NK-92 treated with Interleukin-12 subunit alpha and Interleukin-12 subunit beta, amount 100 ng/mL, for 24 hours (cell line): ENCODE results near the gene KLHDC7B.

ENCODE experiments used
- DNase-seq: peaks from one replicate; lab custom pipeline; 2025; lab: John Stamatoyannopoulos, UW

Gene KLHDC7B

DNA sequence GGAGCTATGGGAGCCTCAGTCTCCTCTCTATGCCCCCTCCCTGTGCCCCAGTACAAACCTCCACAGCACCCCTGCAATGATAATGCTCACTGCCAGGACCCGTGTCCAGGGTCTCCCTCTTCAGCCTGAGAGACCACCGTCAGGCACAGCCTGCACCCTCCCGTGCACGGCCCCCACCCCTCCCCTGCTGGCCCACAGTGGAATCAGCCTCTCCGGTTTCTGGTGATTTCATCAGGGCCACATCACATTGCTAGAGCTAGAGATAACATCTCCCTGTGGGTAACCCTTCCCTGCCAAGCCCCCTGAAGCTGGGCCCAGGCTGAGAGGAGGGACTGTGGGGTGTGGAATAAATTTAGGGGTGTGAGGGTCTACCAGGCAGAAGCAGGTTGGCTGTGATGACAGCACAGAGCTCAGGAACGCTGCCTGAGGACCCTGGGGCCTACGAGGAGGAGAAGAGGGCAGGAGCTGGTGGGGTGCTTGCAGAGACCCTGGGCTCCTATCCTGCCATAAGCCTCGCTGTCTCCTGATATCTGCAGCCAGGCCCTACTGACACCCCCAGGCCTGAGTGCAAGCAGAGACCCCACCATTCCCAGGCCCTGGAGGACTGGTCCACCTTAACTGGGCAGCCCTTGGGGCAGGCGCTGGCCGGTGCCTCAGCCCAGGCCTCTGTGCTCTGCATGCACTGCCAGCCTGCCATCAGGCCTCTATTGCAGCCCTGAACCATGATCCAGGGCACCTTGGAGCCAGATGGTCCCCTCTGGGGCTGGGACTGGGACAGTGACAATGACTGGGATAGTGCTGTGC is at the start of gene KLHDC7B:
Gene KLHDC7B, plus strand, starts transcription at position 378 of the 804 bp plus-strand sequence. Its CDS starts 345 bp downstream, at position 723.
- DNase-seq = peak; percentile 42

GRCh38 chr22:50497093-50497492 is 48.6 kb upstream of the KLHDC7B start:
- no peak for DNase-seq

- DNase-seq = no peak
These were observed 47.3 kb upstream of the KLHDC7B start for GRCh38 chr22:50498322-50498890.

DNA sequence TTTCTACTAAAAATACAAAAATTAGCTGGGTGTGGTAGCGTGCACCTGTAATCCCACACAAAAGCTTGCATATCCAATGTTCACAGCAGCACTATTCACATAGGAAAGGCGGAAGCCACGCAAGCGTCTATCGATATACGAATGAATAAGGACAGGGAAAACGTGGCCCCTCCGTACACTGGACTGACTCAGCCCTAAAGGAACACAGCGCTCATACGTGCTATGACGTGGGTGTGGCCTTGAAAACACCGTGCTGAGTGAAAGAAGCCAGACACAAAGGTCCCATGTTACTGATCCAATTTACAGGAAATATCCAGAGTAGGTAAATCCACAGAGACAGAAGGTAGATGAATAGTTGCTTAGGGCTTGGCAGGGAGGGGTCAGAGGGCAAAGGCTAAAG is 45.2 kb upstream of the KLHDC7B start:
- no peak for DNase-seq

DNA sequence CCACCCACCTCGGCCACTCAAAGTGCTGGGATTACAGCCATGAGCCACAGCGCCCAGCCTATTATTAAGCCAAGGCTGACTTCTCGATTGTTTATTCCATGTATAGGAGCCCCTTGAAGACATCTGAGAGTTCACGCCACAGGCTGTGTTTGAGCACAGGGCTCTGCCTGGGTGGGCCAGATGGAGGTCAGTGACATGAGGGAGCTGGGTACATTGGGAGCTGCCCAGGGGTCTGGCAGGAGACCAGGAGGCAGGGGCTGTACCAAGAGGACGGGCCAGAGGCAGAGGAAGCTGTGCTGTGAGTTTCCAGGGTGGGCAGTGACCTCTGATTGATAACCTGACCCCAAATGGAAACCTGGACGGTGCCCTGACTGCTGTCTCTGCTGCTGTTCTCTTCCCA is 43.6 kb upstream of the KLHDC7B start:
- DNase-seq = no peak

DNA sequence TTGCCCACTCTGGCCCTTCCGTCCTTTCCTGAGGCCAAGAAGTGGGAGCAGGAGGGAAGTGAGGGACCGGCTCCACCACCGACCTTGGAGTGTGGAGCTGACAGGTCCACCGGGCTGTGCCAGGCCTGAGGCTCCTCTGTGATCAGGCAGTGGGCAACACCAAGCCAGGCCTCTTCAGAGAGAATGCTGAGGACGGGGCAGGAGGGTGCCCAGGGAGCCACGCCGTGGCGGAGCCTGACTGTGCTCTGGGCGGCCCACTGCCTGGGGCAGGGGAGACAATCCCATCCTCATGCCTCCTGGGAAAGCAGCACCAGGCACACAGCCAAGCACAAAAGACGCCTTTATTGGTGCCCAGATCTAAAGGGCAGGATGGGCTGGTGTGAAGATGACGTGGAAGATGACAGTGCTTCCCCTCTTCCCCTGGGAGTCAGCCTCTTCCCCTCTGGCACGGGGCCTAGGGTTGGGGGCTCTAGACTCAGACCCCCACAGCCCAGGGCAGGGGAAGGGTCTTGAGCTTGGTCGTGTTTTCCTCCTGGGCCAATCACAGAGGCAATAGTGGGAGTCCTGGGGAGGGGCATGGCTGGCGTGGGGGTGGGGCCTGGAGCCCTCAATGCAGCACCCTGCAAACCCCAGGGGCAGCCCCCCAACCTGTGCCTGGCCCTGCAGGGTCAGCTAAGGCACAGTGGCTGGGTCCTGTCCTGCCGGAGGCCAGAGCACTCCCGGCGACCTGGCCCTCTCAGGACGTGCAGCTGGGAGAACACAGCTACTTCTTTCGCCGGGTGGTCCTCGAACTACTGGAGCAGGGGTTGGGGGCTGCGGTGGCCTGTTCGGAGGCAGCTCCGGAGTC is 42.8 kb upstream of the KLHDC7B start:
- DNase-seq = no peak

GRCh38 chr22:50503475-50504145 is 42.1 kb upstream of the KLHDC7B start:
- DNase-seq = no peak

DNA sequence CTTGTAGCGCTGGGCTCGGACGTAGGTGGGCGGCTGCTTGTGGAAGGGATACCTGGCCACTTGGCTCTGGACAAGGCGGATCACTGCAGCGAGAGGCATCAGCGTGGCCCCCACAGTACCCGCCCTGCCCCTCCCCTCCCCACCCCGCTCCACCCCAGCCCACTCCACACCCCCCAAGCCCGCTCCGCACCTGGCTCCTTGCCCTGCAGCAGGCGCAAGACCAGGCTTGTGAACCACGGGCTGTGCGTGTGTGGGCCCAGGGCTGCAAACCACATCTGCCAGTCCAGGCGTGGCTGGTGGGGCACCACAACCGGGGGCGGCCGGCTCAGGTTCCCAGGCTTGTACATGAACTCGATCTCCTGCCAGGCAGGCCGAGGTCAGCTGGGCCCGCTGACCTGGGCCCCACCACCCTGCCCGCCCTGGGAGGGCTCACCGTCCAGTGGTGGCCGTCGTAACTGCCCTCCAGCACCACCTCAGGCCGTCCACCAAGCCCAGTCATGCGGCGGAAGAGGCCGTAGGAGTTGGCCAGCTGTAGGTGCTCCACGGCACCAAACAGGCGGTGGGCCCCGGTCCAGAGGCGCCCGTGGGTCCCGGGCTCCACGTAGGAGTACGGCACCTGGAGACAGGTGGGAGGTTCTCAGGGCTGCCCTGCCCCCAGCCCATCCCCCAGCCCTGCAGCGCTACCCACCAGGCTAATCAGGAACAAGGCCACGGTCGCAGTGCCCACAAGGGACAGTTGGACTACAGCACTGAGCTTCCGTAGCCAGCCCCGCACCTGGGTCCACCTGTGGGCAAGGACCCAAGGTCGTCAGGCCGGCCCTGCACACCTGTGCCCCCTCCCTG is 41.1 kb upstream of the KLHDC7B start:
- no peak for DNase-seq

- DNase-seq = no peak
These were observed 40.4 kb upstream of the KLHDC7B start for GRCh38 chr22:50505276-50505775.

- DNase-seq = no peak
These were observed 39.7 kb upstream of the KLHDC7B start for GRCh38 chr22:50505776-50506610.

- no peak for DNase-seq
These were observed 38.9 kb upstream of the KLHDC7B start for GRCh38 chr22:50506611-50507420.

GRCh38 chr22:50507421-50507990 is 38.2 kb upstream of the KLHDC7B start, which contains the start of gene LMF2:
LMF2 (minus strand) TSS chr22:50507702; CDS start chr22:50507675, 27 bp downstream.
- no peak for DNase-seq

DNA sequence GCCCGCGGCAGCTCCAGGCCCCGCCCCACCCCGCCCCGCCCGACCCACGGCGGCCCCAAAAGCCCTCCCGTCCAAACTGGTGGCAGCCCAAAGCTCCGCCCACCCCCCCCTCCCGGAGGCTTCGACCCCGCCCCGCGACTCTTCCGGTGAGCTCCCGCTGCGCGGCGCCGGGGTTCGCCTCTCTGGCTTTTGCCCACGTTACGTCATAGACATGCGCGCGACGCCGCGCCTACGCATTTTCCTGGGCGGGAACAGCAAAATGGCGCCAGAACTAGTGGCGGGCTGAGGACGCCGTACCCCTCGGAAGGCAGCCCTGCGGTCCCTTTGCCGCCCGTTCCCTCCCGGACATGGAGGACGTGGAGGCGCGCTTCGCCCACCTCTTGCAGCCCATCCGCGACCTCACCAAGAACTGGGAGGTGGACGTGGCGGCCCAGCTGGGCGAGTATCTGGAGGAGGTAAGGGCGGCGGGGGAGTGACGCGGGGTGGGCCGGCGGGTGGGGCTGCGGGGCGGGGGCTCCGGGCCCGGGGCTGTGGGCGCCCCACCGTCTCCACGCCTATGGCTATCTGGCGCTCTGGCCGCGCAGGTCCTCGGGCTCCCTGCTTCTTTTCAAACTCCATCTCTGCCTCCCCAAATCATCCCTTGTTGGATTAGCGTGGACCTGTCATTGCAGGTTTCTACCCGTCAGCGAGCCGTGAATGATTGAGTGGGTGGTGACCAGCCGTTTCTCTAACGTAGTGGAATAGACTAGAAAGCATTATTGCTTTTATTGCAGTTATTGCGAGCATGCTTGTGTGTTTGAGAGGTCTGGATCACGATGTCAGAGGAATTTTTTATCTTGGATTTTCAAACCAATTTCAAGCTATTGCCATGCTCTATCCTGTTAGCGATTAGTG is 37.5 kb upstream of the KLHDC7B start, which contains the start of gene NCAPH2:
Gene NCAPH2, plus strand, starts transcription at position 234 of the 894 bp plus-strand sequence. Its CDS starts 114 bp downstream, at position 348.
- DNase-seq = peak; percentile 96

GRCh38 chr22:50508897-50509296 is 36.8 kb upstream of the KLHDC7B start:
- no peak for DNase-seq

- DNase-seq = no peak
These were observed 32.5 kb upstream of the KLHDC7B start for GRCh38 chr22:50513175-50513574.

- no peak for DNase-seq
These were observed 29.6 kb upstream of the KLHDC7B start for GRCh38 chr22:50516068-50516467.

DNA sequence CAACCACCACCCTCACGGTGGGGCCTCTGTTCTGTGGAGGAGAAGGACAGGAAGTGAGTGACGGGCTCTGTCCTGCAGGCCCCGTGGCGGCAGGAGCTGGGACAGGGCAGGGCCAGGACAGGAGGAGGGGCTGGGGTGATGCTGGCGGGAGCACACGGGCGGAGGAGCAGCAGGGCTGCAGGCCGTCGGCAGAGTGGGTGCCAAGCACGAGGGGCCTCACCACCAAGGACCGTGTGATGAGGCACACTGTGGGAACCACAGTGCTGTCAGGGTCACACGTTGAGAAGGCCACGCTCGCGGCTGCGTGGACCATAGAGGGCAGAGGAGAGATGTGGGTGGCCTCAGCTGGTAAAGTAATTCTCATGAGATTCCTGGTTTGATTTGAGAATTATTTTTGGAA is 28.8 kb upstream of the KLHDC7B start:
- no peak for DNase-seq
